SK-N-SH treated with all-trans-retinoic acid at 6 μM for 48 hours (cell line): ENCODE results near the gene CA11.

Experiments
- ATAC-seq: fragments of 200-7000 bp; cut with Tn5 transposase; 3 replicates; pipeline ENCODE4 v1.9.1; 2020; ENCODE audit warnings: mild to moderate bottlenecking, moderate library complexity
- ESRRG ChIP-seq: fragments of 250-450 bp; sonication (Bioruptor Pico); IDR thresholded peaks from 2 replicates; pipeline ENCODE4 v1.6.1; 2021; ENCODE audit warnings: mild to moderate bottlenecking
- PATZ1 ChIP-seq: fragments of 250-450 bp; sonication (Bioruptor Pico); IDR thresholded peaks from 2 replicates; pipeline ENCODE4 v1.8.0; 2020; ENCODE audit warnings: mild to moderate bottlenecking, moderate library complexity, borderline replicate concordance
- PPARA ChIP-seq: fragments of 250-450 bp; sonication (Bioruptor Pico); IDR thresholded peaks from 2 replicates; pipeline ENCODE4 v1.5.0; 2020; ENCODE audit warnings: mild to moderate bottlenecking, borderline replicate concordance
- TSHZ2 ChIP-seq: fragments of 250-450 bp; sonication (Bioruptor Pico); IDR thresholded peaks from 2 replicates; pipeline ENCODE4 v1.5.0; 2020; ENCODE audit warnings: mild to moderate bottlenecking, moderate library complexity
- ZC3H10 ChIP-seq: fragments of 250-450 bp; sonication (Bioruptor Pico); IDR thresholded peaks from 2 replicates; pipeline ENCODE4 v1.5.1; 2021; ENCODE audit warnings: mild to moderate bottlenecking, moderate library complexity
- ZFP3 ChIP-seq: fragments of 250-450 bp; sonication (Bioruptor Pico); IDR thresholded peaks from 2 replicates; pipeline ENCODE4 v1.5.0; 2020; ENCODE audit warnings: mild to moderate bottlenecking, moderate library complexity
- ZNF565 ChIP-seq: fragments of 450-650 bp; formaldehyde crosslinking; conservative IDR thresholded peaks from 2 replicates; pipeline ENCODE4 v1.5.0; 2020; ENCODE audit warnings: low read depth, mild to moderate bottlenecking, moderate library complexity
- ZNF70 ChIP-seq: fragments of 450-650 bp; formaldehyde crosslinking; IDR thresholded peaks from 2 replicates; pipeline ENCODE4 v1.5.0; 2020; ENCODE audit warnings: mild to moderate bottlenecking, moderate library complexity
- ZNF8 ChIP-seq: fragments of 450-650 bp; formaldehyde crosslinking; IDR thresholded peaks from 2 replicates; pipeline ENCODE4 v1.5.0; 2020; ENCODE audit warnings: mild to moderate bottlenecking, moderate library complexity

The CA11 gene

GRCh38 chr19:48595171-48595570, 50.8 kb downstream of the CA11 start:
- ATAC-seq, result no peak
- TF ChIP-seq ZNF565 (CRISPR knock-in tag) (no peak), ZNF70 (no peak), ZC3H10 (CRISPR knock-in tag) (no peak), ZFP3 (CRISPR knock-in tag) (no peak), TSHZ2 (CRISPR knock-in tag) (no peak), ESRRG (no peak), PPARA (CRISPR knock-in tag) (no peak)
- TF ChIP-seq, all 23 proteins: peak for 0

GRCh38 chr19:48591021-48591420, 55.0 kb downstream of the CA11 start:
- ATAC-seq, result no peak
- TF ChIP-seq ZFP3 (CRISPR knock-in tag) (no peak), ZNF8 (CRISPR knock-in tag) (no peak), PATZ1 (CRISPR knock-in tag) (no peak), TSHZ2 (CRISPR knock-in tag) (no peak), ZNF70 (no peak)

GRCh38 chr19:48588670-48589401, 57.2 kb downstream of the CA11 start:
- ATAC-seq, result peak; percentile 92
- TF ChIP-seq ZNF565 (CRISPR knock-in tag) (no peak), ZFP3 (CRISPR knock-in tag) (peak; percentile 84; the same call in 1 of the 2 replicates), ZNF70 (peak; percentile 88)
